Stimulated activated CD4-positive, alpha-beta T cell treated with anti-CD3 and anti-CD28 coated beads, Interleukin-1b, Interleukin-23, amount 100 ng/mL, for 1 hour (primary cell): ENCODE measurements around the gene ARHGAP36.

Experiments used
- DNase-seq, 2 donors: peaks; one replicate each; pipeline ENCODE4 v3.0.0-alpha.2; 2020; ENCODE audit warnings: low read depth in 2 of 2

Gene ARHGAP36

GRCh38 chrX:131072871-131073571 lies 14.9 kb downstream of the ARHGAP36 start:
- DNase-seq: no peak

- no peak for DNase-seq
Measured at GRCh38 chrX:131073607-131074006, 15.5 kb downstream of the ARHGAP36 start.

- DNase-seq: no peak
Measured at GRCh38 chrX:131081772-131082740, 23.9 kb downstream of the ARHGAP36 start.

GRCh38 chrX:131083510-131084142 lies 25.5 kb downstream of the ARHGAP36 start:
- no peak for DNase-seq

- DNase-seq: no peak
Measured at GRCh38 chrX:131084145-131084544, 26.0 kb downstream of the ARHGAP36 start.

- no peak for DNase-seq
Measured at GRCh38 chrX:131136776-131137175, 78.6 kb downstream of the ARHGAP36 start.

GRCh38 chrX:131139072-131139471 lies 80.9 kb downstream of the ARHGAP36 start:
- DNase-seq: no peak
